Breast epithelium (tissue), 4 donors: ENCODE measurements around the gene PYURF. TPM values are rescaled to one million over a fixed set of nuclear protein-coding genes. Genes with fewer than 3 reads are reported as not detected.

ENCODE experiments used
- DNase-seq, 2 donors: peaks; one replicate each; pipeline ENCODE4 v3.0.0-alpha.2; 2019; ENCODE audit warnings: low spot score in 2 of 2
- H3K27ac ChIP-seq, 2 donors: fragments of 200-600 bp; sonication (generic) in 1 of 2; one replicate each; pipeline ENCODE4 v1.5.1; 2016 to 2019; ENCODE audit warnings: mild to moderate bottlenecking in 1 of 2
- H3K27me3 ChIP-seq, 2 donors: fragments of 200-600 bp; sonication (generic) in 1 of 2; one replicate each; pipeline versions ENCODE4 v1.5.1 to v1.6.0; 2017 to 2019; ENCODE audit warnings: control low read depth in 1 of 2, mild to moderate bottlenecking in 1 of 2
- H3K36me3 ChIP-seq: fragments of 200-600 bp; one replicate; pipeline ENCODE4 v1.5.1; 2019
- H3K4me1 ChIP-seq, 2 donors: fragments of 200-600 bp; sonication (generic); one replicate each; pipeline ENCODE4 v1.5.1; 2016 to 2019; ENCODE audit warnings: control low read depth in 1 of 2
- H3K4me3 ChIP-seq, 3 donors: fragments of 200-600 bp; sonication (generic); 1 replicate in 2 of 3; 2 replicates in 1 of 3; pipeline ENCODE4 v1.5.1; 2016 to 2019; ENCODE audit warnings: mild to moderate bottlenecking in 3 of 3, moderate library complexity in 2 of 3
- H3K9me3 ChIP-seq, 2 donors: fragments of 200-600 bp; sonication (generic) in 1 of 2; one replicate each; pipeline ENCODE4 v1.5.1; 2016 to 2019; ENCODE audit warnings: control low read depth in 1 of 2
- CTCF ChIP-seq, 3 donors: fragments of 450-650 bp; IDR thresholded peaks; one replicate each; pipeline ENCODE4 v1.5.1; 2016 to 2017; ENCODE audit warnings: antibody characterized with exemption in 3 of 3, mild to moderate bottlenecking in 3 of 3, moderate library complexity in 3 of 3
- POLR2A ChIP-seq: fragments of 450-650 bp; IDR thresholded peaks from one replicate; pipeline ENCODE4 v1.6.1; 2016; ENCODE audit warnings: antibody characterized with exemption, mild to moderate bottlenecking, moderate library complexity
- POLR2AphosphoS5 ChIP-seq, 3 donors: sonication (generic); formaldehyde crosslinking; IDR thresholded peaks; one replicate each; pipeline ENCODE4 v1.6.1; 2017; ENCODE audit warnings: antibody characterized with exemption in 3 of 3
- intact Hi-C: fragments of 100-400 bp; cut with DNase I; formaldehyde crosslinking; loops from one replicate; pipeline ENCODE4 v1.15.1; 2023; ENCODE audit warnings: low total_unique reads
- total RNA-seq, 3 donors: library from RNA; depleted of rRNA; stranded (reverse); fragments of >200 nt; gene quantifications; one replicate each; pipeline ENCODE4 v1.1.0, GENCODE V29; 2016

Gene PYURF
- total RNA-seq, 3 donors from 2014 or later, result 93.7 to 116 (median 110) TPM

- TF ChIP-seq CTCF (IDR thresholded peaks at IDR 0.05) (no peak), POLR2A (no peak), POLR2AphosphoS5 (IDR thresholded peaks at IDR 0.05) (no peak)
- no peaks in the 10 kb centered on the region for H3K36me3 ChIP-seq
- no peak overlapping the region for H3K4me3 ChIP-seq
- no peaks in the 10 kb centered on the region for H3K9me3 ChIP-seq
- DNase-seq, result no peak
- no peaks in the 10 kb centered on the region for H3K27me3 ChIP-seq
- H3K4me1 ChIP-seq, result peaks cover 0 to 11% of the 10 kb centered on the region in 2 donors
- no peak overlapping the region for H3K27ac ChIP-seq
- intact Hi-C loops, result loop anchor here (10.0 kb wide), 1 partner anchor 294 kb away; no protein-coding TSS in a partner anchor
Measured at GRCh38 chr4:88518911-88519310, 4.7 kb downstream of the PYURF start.

DNA sequence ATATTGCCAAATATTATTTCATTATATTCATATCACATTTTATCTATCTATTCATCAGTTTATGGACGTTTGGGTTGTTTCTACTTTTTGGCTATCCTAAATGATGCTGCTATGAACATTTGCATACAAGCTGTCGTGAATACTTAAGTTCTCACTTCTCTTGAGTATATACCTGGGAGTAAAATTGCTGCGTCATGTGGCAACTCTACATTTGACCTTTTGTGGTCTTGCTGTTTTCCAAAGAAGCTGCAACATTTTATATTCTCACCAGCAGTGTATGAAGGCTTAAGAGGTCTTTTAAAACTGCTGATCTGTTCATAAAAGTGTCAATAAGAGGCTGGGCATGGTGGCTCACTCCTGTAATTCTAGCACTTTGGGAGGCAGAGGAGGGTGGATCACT is 5.8 kb downstream of the PYURF start:
- H3K36me3 ChIP-seq, result no peaks in the 10 kb centered on the region
- DNase-seq, result no peak
- no peaks in the 10 kb centered on the region for H3K27me3 ChIP-seq
- intact Hi-C loops, result loop anchor here (10.0 kb wide), 1 partner anchor 293 kb away; no protein-coding TSS in a partner anchor
- no peaks in the 10 kb centered on the region for H3K9me3 ChIP-seq
- peaks cover 0 to 11% of the 10 kb centered on the region in 2 donors for H3K4me1 ChIP-seq
- no peak overlapping the region for H3K27ac ChIP-seq
- no peak for TF ChIP-seq CTCF (IDR thresholded peaks at IDR 0.05)
- no peak for TF ChIP-seq POLR2AphosphoS5 (IDR thresholded peaks at IDR 0.05)
- no peak for TF ChIP-seq POLR2A
- H3K4me3 ChIP-seq, result no peak overlapping the region

DNA sequence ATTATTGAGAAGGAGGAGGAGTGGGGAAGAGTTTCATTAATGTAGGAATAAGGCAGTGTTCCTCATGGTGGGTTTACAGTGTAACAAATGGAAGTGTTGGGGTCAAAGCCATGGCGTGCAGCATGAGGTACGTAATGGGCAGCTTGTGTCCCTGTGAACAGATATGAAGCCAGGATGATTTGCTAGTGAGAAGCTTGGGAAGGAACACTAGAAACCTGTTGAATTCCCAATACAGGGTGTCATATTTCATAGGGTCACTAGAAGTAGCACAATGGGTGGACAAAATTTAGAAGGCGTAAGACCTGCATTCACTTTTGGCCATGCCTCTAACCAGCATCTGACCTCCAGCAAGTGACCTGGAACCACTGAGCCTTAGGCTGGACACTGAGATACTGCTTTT is 6.8 kb downstream of the PYURF start:
- DNase-seq, result no peak
- no peak overlapping the region for H3K4me3 ChIP-seq
- no peak for TF ChIP-seq POLR2A
- no peak for TF ChIP-seq CTCF (IDR thresholded peaks at IDR 0.05)
- no peak for TF ChIP-seq POLR2AphosphoS5 (IDR thresholded peaks at IDR 0.05)
- no peaks in the 10 kb centered on the region for H3K27me3 ChIP-seq
- H3K27ac ChIP-seq, result no peak overlapping the region
- intact Hi-C loops, result loop anchor here (10.0 kb wide), 1 partner anchor 292 kb away; no protein-coding TSS in a partner anchor
- H3K9me3 ChIP-seq, result no peaks in the 10 kb centered on the region
- peaks cover 0 to 5% of the 10 kb centered on the region in 2 donors for H3K4me1 ChIP-seq
- H3K36me3 ChIP-seq, result no peaks in the 10 kb centered on the region

DNA sequence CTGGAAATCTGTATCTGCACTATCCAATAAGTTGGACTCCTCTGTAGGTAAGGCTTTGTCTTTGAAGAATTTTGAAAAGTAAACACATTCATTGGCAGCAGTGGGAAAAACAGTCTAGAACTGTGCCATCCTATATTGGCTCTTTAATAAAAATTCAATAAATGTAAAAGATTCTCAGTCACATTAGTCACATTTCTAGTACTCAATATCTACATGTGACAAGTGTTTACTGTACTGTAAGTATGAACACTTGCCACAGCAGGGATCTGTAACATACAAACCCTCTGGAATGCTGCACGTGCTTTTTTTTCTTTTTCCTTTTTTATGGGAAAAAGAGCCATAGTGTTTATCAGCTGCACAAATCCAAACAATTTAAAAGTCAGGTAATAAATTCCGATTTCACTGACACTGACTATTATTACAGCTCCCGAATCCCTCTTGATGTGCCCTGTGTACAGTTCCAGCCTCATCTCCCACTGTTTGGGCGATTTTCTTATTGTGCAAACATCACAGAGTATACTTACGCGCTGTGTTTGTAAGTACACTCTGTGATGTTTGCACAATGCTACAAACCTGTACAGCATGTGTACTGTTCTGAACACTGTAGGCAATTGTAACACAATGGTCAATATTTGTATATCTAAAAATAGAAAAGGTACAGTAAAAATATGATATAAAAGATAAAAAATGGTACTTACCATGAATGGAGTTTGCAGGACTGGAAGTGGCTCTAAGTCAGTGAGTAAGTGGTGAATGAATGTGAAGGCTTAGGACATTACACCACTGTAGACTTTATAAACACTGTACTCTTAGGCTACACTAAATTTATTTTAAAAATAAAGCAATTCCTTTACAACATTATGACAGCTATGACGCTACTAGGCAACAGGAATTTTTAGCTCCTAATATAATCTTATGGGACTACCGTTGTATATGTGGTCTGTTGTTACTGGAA is 8.7 kb downstream of the PYURF start:
- no peaks in the 10 kb centered on the region for H3K36me3 ChIP-seq
- no peak for DNase-seq
- no peaks in the 10 kb centered on the region for H3K27me3 ChIP-seq
- H3K4me3 ChIP-seq, result no peak overlapping the region
- no peaks in the 10 kb centered on the region for H3K9me3 ChIP-seq
- TF ChIP-seq POLR2A (no peak), CTCF (IDR thresholded peaks at IDR 0.05) (no peak), POLR2AphosphoS5 (IDR thresholded peaks at IDR 0.05) (no peak)
- intact Hi-C loops, result loop anchor here (10.0 kb wide), 1 partner anchor 290 kb away; no protein-coding TSS in a partner anchor
- H3K4me1 ChIP-seq, result no peaks in the 10 kb centered on the region
- no peak overlapping the region for H3K27ac ChIP-seq

DNA sequence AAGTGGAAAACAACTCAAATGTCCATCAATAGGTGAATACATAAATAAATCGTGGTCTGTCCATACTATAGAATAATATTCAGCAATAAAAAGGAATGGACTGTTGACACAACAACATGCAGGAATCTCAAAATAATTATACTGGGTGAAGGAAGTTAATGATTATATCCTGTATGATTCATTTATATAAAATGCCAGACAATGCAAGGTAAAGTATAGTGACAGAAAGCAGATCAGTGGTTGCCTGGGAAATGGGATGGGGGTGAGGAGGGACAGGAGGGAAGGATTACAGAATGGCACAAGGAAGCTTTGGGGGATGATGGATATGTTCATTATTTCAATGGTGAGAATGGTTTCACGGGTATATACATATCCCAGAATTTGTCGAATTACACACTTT is 12.3 kb downstream of the PYURF start:
- Histone ChIP-seq H3K36me3 (no peaks in the 10 kb centered on the region), H3K27ac (no peak overlapping the region), H3K27me3 (no peaks in the 10 kb centered on the region), H3K4me1 (no peaks in the 10 kb centered on the region), H3K4me3 (no peak overlapping the region), H3K9me3 (no peaks in the 10 kb centered on the region)
- DNase-seq, result no peak
- intact Hi-C loops, result loop anchor here (10.0 kb wide), 1 partner anchor 286 kb away; no protein-coding TSS in a partner anchor
- TF ChIP-seq POLR2AphosphoS5 (IDR thresholded peaks at IDR 0.05), result no peak
- no peak for TF ChIP-seq POLR2A
- TF ChIP-seq CTCF (IDR thresholded peaks at IDR 0.05), result no peak
